Small intestine (tissue), 7 donors: Measurements from ENCODE around the gene GPRC5D. TPM values are rescaled to one million over a fixed set of nuclear protein-coding genes. Genes with fewer than 3 reads are reported as not detected.

ENCODE experiments used
- DNase-seq, 2 donors: peaks; one replicate each; pipeline versions ENCODE4 v3.0.0 to v3.0.0-alpha.2; 2013
- FAIRE-seq: peaks from 2 replicates; lab custom pipeline; 2012; peaks lifted over from hg19 to GRCh38; lab: Jason Lieb, UNC
- H3K27ac ChIP-seq, 3 donors: one replicate each; pipeline ENCODE4 v1.5.1; 2013; ENCODE audit warnings: low read length in 2 of 3, mild to moderate bottlenecking in 2 of 3, control low read depth in 1 of 3, inconsistent platforms in 1 of 3, low read depth in 1 of 3, moderate library complexity in 1 of 3
- H3K27me3 ChIP-seq, 3 donors: one replicate each; pipeline ENCODE4 v1.6.1; 2013; ENCODE audit warnings: low read length in 3 of 3, inconsistent platforms in 1 of 3; ENCODE audit not compliant: control insufficient read depth in 3 of 3, insufficient read depth in 3 of 3
- H3K36me3 ChIP-seq, 3 donors: one replicate each; pipeline ENCODE4 v1.6.1; 2013; ENCODE audit warnings: low read length in 3 of 3, inconsistent platforms in 1 of 3, low read depth in 1 of 3, mild to moderate bottlenecking in 1 of 3, moderate library complexity in 1 of 3; ENCODE audit not compliant: control insufficient read depth in 3 of 3, insufficient read depth in 2 of 3
- H3K4me1 ChIP-seq, 3 donors: one replicate each; pipeline ENCODE4 v1.6.1; 2013; ENCODE audit warnings: low read length in 2 of 3, inconsistent platforms in 1 of 3, low read depth in 1 of 3, mild to moderate bottlenecking in 1 of 3, moderate library complexity in 1 of 3; ENCODE audit not compliant: control insufficient read depth in 3 of 3, insufficient read depth in 2 of 3
- H3K4me3 ChIP-seq, 3 donors: one replicate each; pipeline ENCODE4 v1.5.1; 2013; ENCODE audit warnings: low read length in 3 of 3, control low read depth in 1 of 3, inconsistent platforms in 1 of 3, low read depth in 1 of 3, mild to moderate bottlenecking in 1 of 3, moderate library complexity in 1 of 3
- H3K9me3 ChIP-seq, 2 donors: one replicate each; pipeline ENCODE4 v1.6.1; 2013; ENCODE audit warnings: low read depth in 1 of 2, low read length in 1 of 2; ENCODE audit not compliant: control insufficient read depth in 2 of 2, insufficient read depth in 1 of 2
- WGBS, 3 donors: extraction: QIAGEN DNeasy Blood & Tissue Kit; methylation state at CpG; one replicate each; pipeline ENCODE4 v1.1.7; 2013; 5-methylcytosine and 5-hydroxymethylcytosine counted together
- polyA plus RNA-seq, 4 donors: library from polyadenylated mRNA; stranded (reverse) in 3 of 4; unstranded in 1 of 4; fragments of 200-250 nt in 3 of 4; fragments of 120-200 nt in 1 of 4; gene quantifications; one replicate each; pipeline versions ENCODE4 v1.2.1 to v1.2.3, GENCODE V29; 2013
- donor health status: healthy with polysubstance abuse.
- donor health status: control.
- donor health status: control.
- donor health status: Bipolar disorder and iron deficiency.
- donor health status: healthy.

The GPRC5D gene
- polyA plus RNA-seq, 4 donors = 0.22 to 1.4 TPM; not detected in 2

DNA sequence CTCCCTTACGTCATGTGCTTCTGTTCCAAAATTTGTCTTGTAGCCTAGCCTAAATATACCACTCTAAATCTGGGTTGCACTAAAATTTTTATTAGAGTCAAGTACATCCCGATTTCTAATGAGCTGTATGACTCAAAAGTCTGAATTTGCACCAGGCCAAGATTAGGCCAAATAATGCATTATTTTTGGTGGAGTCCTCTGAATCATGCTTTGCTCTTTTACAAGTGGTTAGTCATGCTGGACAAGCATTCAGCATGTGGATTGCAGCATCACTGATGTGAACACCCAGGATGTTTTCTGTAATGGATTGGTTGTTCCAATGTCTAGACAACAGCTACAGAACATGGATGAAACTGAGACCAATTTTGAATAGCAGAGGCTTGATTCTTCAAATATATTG, 24.4 kb upstream of the GPRC5D start:
- DNase-seq (no peak), FAIRE-seq (no peak)
- H3K9me3 ChIP-seq = peaks cover 0 to 10% of the 10 kb centered on the region in 2 donors
- WGBS, 3 donors = 69 to 89% (median 85%) methylated on average over 2 of the region's 2 CpGs
- H3K4me3 ChIP-seq = no peak overlapping the region
- H3K27me3 ChIP-seq = no peaks in the 10 kb centered on the region
- H3K4me1 ChIP-seq = no peaks in the 10 kb centered on the region
- no peak overlapping the region for H3K27ac ChIP-seq
- H3K36me3 ChIP-seq = peaks cover 12 to 40% (median 39%) of the 10 kb centered on the region in 3 donors

DNA sequence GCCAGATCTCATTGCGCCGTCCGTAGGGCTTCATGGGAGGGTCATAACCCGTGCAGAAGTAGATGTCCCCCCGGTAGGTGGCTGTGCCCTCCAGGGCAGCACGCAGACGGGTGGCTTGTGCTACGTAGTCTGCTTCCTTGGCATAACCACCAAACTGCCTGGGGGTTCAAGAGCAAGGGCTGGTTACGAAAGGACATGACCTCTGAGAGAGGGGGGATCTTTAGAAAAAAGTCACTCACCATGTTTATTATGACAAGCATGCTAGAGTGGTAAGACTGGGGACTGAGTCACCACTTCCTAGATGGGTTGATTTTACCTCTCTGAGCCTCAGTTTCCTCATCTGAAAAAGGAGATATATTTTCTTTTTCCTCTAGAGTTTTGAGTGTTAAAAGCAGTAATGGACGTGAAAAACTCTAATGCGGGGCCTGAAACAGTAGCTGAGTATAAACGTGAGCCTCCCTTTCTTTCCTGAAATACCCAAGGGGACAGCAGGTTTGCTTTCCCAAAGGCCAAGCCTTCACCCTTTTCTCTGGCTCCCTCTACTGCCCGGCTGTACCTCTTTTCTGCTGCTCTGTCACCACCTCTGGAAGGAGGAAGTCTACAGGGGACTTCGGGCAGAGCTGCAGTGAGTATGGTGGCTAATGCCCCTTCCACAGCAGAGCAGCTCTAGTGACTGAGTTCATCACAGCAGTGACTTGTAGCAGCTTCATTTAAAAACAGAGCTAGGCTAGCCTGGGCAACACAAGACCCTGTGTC, 23.5 kb upstream of the GPRC5D start:
- no peak overlapping the region for H3K4me3 ChIP-seq
- H3K4me1 ChIP-seq = no peaks in the 10 kb centered on the region
- H3K36me3 ChIP-seq = peaks cover 9 to 36% (median 33%) of the 10 kb centered on the region in 3 donors
- whole genome bisulfite sequencing, 3 donors = 78 to 80% (median 79%) methylated on average over 14 of the region's 14 CpGs
- no peak for FAIRE-seq
- peak overlapping the region in 1 of 3 donors; percentile 80 for H3K27ac ChIP-seq
- peak; percentile 44 to 50 for DNase-seq
- no peaks in the 10 kb centered on the region for H3K27me3 ChIP-seq
- peaks cover 0 to 10% of the 10 kb centered on the region in 2 donors for H3K9me3 ChIP-seq

DNA sequence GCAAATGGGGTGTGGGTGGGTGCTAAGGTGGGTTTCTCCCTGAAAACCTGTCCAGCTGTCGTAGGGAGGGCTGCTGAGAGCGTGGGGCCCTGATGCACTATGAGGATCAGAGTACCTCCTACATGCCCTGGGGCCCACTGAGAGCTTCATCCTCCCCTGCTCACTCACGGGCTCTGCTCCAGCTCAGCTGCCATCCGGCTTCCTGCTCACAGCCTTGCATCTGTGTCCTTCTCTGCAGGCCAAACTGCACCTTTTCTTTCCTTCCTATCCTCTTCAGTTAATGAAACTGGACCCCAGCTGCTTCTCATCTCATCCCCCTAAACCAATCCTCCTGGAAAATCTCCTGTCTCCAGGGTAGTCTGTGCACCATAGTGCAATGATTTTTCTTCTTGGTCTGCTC, 22.2 kb upstream of the GPRC5D start:
- Histone ChIP-seq H3K27ac (no peak overlapping the region), H3K4me3 (no peak overlapping the region), H3K27me3 (no peaks in the 10 kb centered on the region), H3K9me3 (peaks cover 0 to 10% of the 10 kb centered on the region in 2 donors), H3K4me1 (no peaks in the 10 kb centered on the region), H3K36me3 (peaks cover 9 to 34% (median 32%) of the 10 kb centered on the region in 3 donors)
- DNase-seq (no peak), FAIRE-seq (no peak)
- WGBS, 3 donors = 74 to 91% (median 89%) methylated on average over 4 of the region's 4 CpGs

- peaks cover 0 to 10% of the 10 kb centered on the region in 2 donors for H3K9me3 ChIP-seq
- WGBS, 3 donors = 98 to 100% (median 99%) methylated on average over 2 of the region's 2 CpGs
- H3K27ac ChIP-seq = no peak overlapping the region
- no peak for DNase-seq
- peaks cover 9 to 33% (median 32%) of the 10 kb centered on the region in 3 donors for H3K36me3 ChIP-seq
- no peak overlapping the region for H3K4me3 ChIP-seq
- no peaks in the 10 kb centered on the region for H3K4me1 ChIP-seq
- no peak for FAIRE-seq
- no peaks in the 10 kb centered on the region for H3K27me3 ChIP-seq
Measured at GRCh38 chr12:12973019-12973418, 21.0 kb upstream of the GPRC5D start.

- WGBS, 3 donors = 73 to 83% (median 75%) methylated on average over 4 of the region's 4 CpGs
Measured at GRCh38 chr12:12965836-12966235, 13.9 kb upstream of the GPRC5D start.

DNA sequence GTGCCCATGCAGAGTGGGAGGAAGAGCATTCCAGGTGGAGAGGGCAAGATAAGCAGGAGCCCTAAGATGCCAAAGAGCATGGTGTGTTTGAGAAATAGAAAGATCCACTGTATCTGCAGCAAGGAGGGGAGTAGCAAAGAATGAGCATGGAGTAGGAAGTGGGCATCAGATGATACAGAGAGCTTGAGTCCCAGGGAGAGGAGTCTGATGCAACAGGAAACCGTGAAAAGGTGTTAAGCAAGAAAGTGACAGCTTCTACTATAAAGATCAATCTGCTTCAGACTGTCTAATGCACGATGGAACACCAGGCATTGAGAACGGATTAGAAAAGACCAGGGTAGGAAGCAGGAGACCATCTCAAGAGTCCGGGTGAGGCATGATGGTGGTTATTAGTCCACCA, 12.3 kb upstream of the GPRC5D start:
- no peak for DNase-seq
- peaks cover 0 to 17% (median 13%) of the 10 kb centered on the region in 3 donors for H3K36me3 ChIP-seq
- WGBS, 3 donors = 83 to 86% (median 85%) methylated on average over 4 of the region's 4 CpGs
- H3K27ac ChIP-seq = no peak overlapping the region
- no peak for FAIRE-seq
- H3K4me3 ChIP-seq = no peak overlapping the region
- H3K9me3 ChIP-seq = no peaks in the 10 kb centered on the region
- H3K4me1 ChIP-seq = no peaks in the 10 kb centered on the region
- no peaks in the 10 kb centered on the region for H3K27me3 ChIP-seq

More at GRCh38 chr12:12965836-12966235, 13.9 kb upstream of the GPRC5D start:
- Histone ChIP-seq H3K27ac (no peak overlapping the region), H3K9me3 (no peaks in the 10 kb centered on the region), H3K36me3 (peaks cover 0 to 21% (median 15%) of the 10 kb centered on the region in 3 donors), H3K4me1 (no peaks in the 10 kb centered on the region), H3K27me3 (no peaks in the 10 kb centered on the region), H3K4me3 (no peak overlapping the region)
- DNase-seq (no peak), FAIRE-seq (no peak)

GRCh38 chr12:12960639-12961209, 8.8 kb upstream of the GPRC5D start:
- FAIRE-seq = no peak
- WGBS, 3 donors = 75 to 87% (median 80%) methylated on average over 5 of the region's 5 CpGs

DNA sequence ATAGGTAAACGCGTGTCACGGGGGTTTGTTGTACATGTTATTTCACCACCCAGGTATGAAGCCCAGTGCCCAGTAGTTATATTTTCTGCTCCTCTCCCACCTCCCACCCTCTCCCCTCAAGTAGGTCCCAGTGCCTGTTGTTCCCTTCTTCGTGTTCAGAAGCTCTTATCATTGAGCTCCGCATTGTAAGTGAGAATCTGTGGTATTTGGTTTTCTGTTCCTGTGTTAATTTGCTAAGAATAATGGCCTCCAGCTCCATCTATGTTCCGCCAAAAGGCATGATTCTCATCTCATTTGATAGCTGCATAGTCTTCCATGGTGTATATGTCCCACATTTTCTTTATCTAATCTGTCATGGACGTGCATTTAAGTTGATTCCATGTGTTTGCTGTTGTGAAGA, 6.9 kb upstream of the GPRC5D start:
- Histone ChIP-seq H3K4me1 (peaks cover 0 to 13% (median 6%) of the 10 kb centered on the region in 3 donors), H3K4me3 (no peak overlapping the region), H3K36me3 (peaks cover 0 to 4% (median 0%) of the 10 kb centered on the region in 3 donors), H3K27ac (no peak overlapping the region), H3K9me3 (no peaks in the 10 kb centered on the region), H3K27me3 (no peaks in the 10 kb centered on the region)
- 73 to 86% (median 81%) methylated on average over 7 of the region's 7 CpGs for WGBS, 3 donors
- DNase-seq (no peak), FAIRE-seq (no peak)

More at GRCh38 chr12:12960639-12961209, 8.8 kb upstream of the GPRC5D start:
- Histone ChIP-seq H3K4me1 (no peaks in the 10 kb centered on the region), H3K4me3 (no peak overlapping the region), H3K27me3 (no peaks in the 10 kb centered on the region), H3K36me3 (peaks cover 0 to 5% (median 0%) of the 10 kb centered on the region in 3 donors), H3K9me3 (no peaks in the 10 kb centered on the region), H3K27ac (no peak overlapping the region)
- DNase-seq = no peak
